Measurements from ENCODE around the gene SLC12A7. TPM values are rescaled to one million over a fixed set of nuclear protein-coding genes. Genes with fewer than 3 reads are reported as not detected.

Gene SLC12A7
- total RNA-seq, 1 experiment from 2014 or later, result 28.1 TPM

GRCh38 chr5:1027631-1028441, 84.0 kb downstream of the SLC12A7 start:
- ChIA-PET CTCF (interaction anchor here (1.1 to 1.4 kb wide), 3 partner anchors 18 to 145 kb away, joined by 3 to 5 read pairs (median 3); no protein-coding TSS in a partner anchor), POLR2A (no interaction called here)
- Mint-ChIP-seq H3K4me3 (no peak overlapping the region), H3K36me3 (no peaks in the 10 kb centered on the region), H3K9me3 (no peaks in the 10 kb centered on the region), H3K4me1 (no peaks in the 10 kb centered on the region), H3K27ac (no peak overlapping the region), H3K27me3 (ENCODE audit: low read depth) (no peaks in the 10 kb centered on the region)
- ATAC-seq (no peak), DNase-seq (ENCODE audit: low spot score) (peak; percentile 10)
- no peak for TF ChIP-seq ATF2 (CRISPR knock-in tag; IDR thresholded peaks at IDR 0.05; ENCODE audit: borderline replicate concordance, low read depth)
- no peak for TF ChIP-seq PRDM15 (CRISPR knock-in tag; IDR thresholded peaks at IDR 0.05)
- TF ChIP-seq MXD4 (CRISPR knock-in tag; IDR thresholded peaks at IDR 0.05; ENCODE audit: borderline replicate concordance), result no peak
- no peak for TF ChIP-seq AFF4 (CRISPR knock-in tag; IDR thresholded peaks at IDR 0.05; ENCODE audit: borderline replicate concordance)

- H3K36me3 Mint-ChIP-seq, result no peaks in the 10 kb centered on the region
- no peaks in the 10 kb centered on the region for H3K4me1 Mint-ChIP-seq
- ChIA-PET CTCF (interaction anchor here (1.1 to 1.2 kb wide), 2 partner anchors 20 to 146 kb away, joined by 3 read pairs; no protein-coding TSS in a partner anchor), POLR2A (no interaction called here)
- no peak for DNase-seq (ENCODE audit: low spot score)
- H3K27ac Mint-ChIP-seq, result no peak overlapping the region
- no peaks in the 10 kb centered on the region for H3K9me3 Mint-ChIP-seq
- no peaks in the 10 kb centered on the region for H3K27me3 Mint-ChIP-seq (ENCODE audit: low read depth)
- ATAC-seq, result no peak
- no peak overlapping the region for H3K4me3 Mint-ChIP-seq
- no peak for TF ChIP-seq GTF2I (CRISPR knock-in tag; conservative IDR thresholded peaks at IDR 0.05)
- no peak for TF ChIP-seq KAT7 (CRISPR knock-in tag; IDR thresholded peaks at IDR 0.05; ENCODE audit: borderline replicate concordance)
- TF ChIP-seq SOX15 (CRISPR knock-in tag; IDR thresholded peaks at IDR 0.05), result no peak
- no peak for TF ChIP-seq CBFB (CRISPR knock-in tag; IDR thresholded peaks at IDR 0.05; ENCODE audit: low read depth)
- no peak for TF ChIP-seq E2F1 (CRISPR knock-in tag; IDR thresholded peaks at IDR 0.05)
- TF ChIP-seq NR2C2 (CRISPR knock-in tag; IDR thresholded peaks at IDR 0.05), result no peak
- TF ChIP-seq JUN (CRISPR knock-in tag; IDR thresholded peaks at IDR 0.05), result no peak
- no peak for TF ChIP-seq ZNF532 (CRISPR knock-in tag; IDR thresholded peaks at IDR 0.05; ENCODE audit: borderline replicate concordance)
- no peak for TF ChIP-seq PREB (CRISPR knock-in tag; IDR thresholded peaks at IDR 0.05; ENCODE audit: borderline replicate concordance)
- TF ChIP-seq NFATC4 (CRISPR knock-in tag; IDR thresholded peaks at IDR 0.05), result no peak
- no peak for TF ChIP-seq JAZF1 (CRISPR knock-in tag; IDR thresholded peaks at IDR 0.05)
- TF ChIP-seq ZNF232 (CRISPR knock-in tag; IDR thresholded peaks at IDR 0.05), result no peak
Measured at GRCh38 chr5:1026700-1027621, 84.9 kb downstream of the SLC12A7 start.
